Gastroesophageal sphincter (tissue), 4 donors: ENCODE data around the gene TOMM7. TPM values are rescaled to one million over a fixed set of nuclear protein-coding genes. Genes with fewer than 3 reads are reported as not detected.
"Not testable (repeated sequence)": the region's sequence is repeated elsewhere in the genome, so short reads cannot be mapped to it uniquely, and the experiment has no call there.

Experiments used
- ATAC-seq: fragments of 150-250 bp; one replicate; pipeline ENCODE4 v1.9.1; 2016; ENCODE audit warnings: mild to moderate bottlenecking, moderate library complexity
- H3K27ac ChIP-seq, 4 donors: fragments of 200-600 bp; sonication (generic) in 3 of 4; 1 replicate in 3 of 4; 2 replicates in 1 of 4; pipeline ENCODE4 v1.5.1; 2016 to 2019
- H3K27me3 ChIP-seq: fragments of 200-600 bp; sonication (generic); one replicate; pipeline ENCODE4 v1.5.1; 2019
- H3K36me3 ChIP-seq, 2 donors: fragments of 200-600 bp; sonication (generic); one replicate each; pipeline ENCODE4 v1.5.1; 2019; ENCODE audit warnings: control low read depth in 1 of 2
- H3K4me1 ChIP-seq, 3 donors: fragments of 200-600 bp; sonication (generic); 1 replicate in 2 of 3; 2 replicates in 1 of 3; pipeline ENCODE4 v1.5.1; 2016 to 2019; ENCODE audit warnings: control low read depth in 2 of 3
- H3K4me3 ChIP-seq, 2 donors: fragments of 200-600 bp; sonication (generic); one replicate each; pipeline ENCODE4 v1.5.1; 2019; ENCODE audit warnings: mild to moderate bottlenecking in 1 of 2, moderate library complexity in 1 of 2
- H3K9me3 ChIP-seq, 3 donors: fragments of 200-600 bp; sonication (generic); one replicate each; pipeline ENCODE4 v1.5.1; 2017 to 2019; ENCODE audit warnings: control low read depth in 2 of 3
- CTCF ChIP-seq, 4 experiments: fragments of 200-600 bp in 2 of 4; fragments of 450-650 bp in 2 of 4; sonication (generic) in 1 of 4; IDR thresholded peaks; one replicate each; pipeline ENCODE4 v1.5.1; 2017 to 2019; ENCODE audit warnings: antibody characterized with exemption in 4 of 4, mild to moderate bottlenecking in 2 of 4, moderate library complexity in 2 of 4
- EP300 ChIP-seq: sonication (generic); formaldehyde crosslinking; IDR thresholded peaks from one replicate; pipeline ENCODE4 v1.6.1; 2017; ENCODE audit warnings: antibody characterized with exemption, mild to moderate bottlenecking
- POLR2A ChIP-seq, 2 donors: fragments of 450-650 bp; IDR thresholded peaks; one replicate each; pipeline ENCODE4 v1.6.1; 2017; ENCODE audit warnings: antibody characterized with exemption in 2 of 2, mild to moderate bottlenecking in 2 of 2, moderate library complexity in 1 of 2
- POLR2AphosphoS5 ChIP-seq: sonication (generic); formaldehyde crosslinking; IDR thresholded peaks from one replicate; pipeline ENCODE4 v1.6.1; 2017; ENCODE audit warnings: antibody characterized with exemption
- WGBS, 2 donors: methylation state at CpG; one replicate each; pipeline ENCODE4 v1.1.5; 2018; ENCODE audit warnings: low coverage in 1 of 2; 5-methylcytosine and 5-hydroxymethylcytosine counted together
- total RNA-seq, 4 donors: library from RNA; depleted of rRNA; stranded (reverse); fragments of >200 nt; gene quantifications; one replicate each; pipeline ENCODE4 v1.1.0, GENCODE V29; 2016

TOMM7 gene
- total RNA-seq, 4 donors from 2014 or later = 121 to 340 (median 231) TPM

GRCh38 chr7:22782616-22783232 lies 39.9 kb downstream of the TOMM7 start:
- TF ChIP-seq EP300 (no peak), CTCF (IDR thresholded peaks at IDR 0.05) (peak; percentile 48 to 83 (median 56)), POLR2AphosphoS5 (no peak), POLR2A (IDR thresholded peaks at IDR 0.05) (no peak)
- no peak overlapping the region for H3K27ac ChIP-seq
- 44 to 57% methylated on average over 5 to 6 of the region's 7 CpGs for WGBS, 2 donors
- no peaks in the 10 kb centered on the region for H3K27me3 ChIP-seq
- ATAC-seq = peak; percentile 40
- H3K4me1 ChIP-seq = no peaks in the 10 kb centered on the region
- no peaks in the 10 kb centered on the region for H3K36me3 ChIP-seq
- no peak overlapping the region for H3K4me3 ChIP-seq
- H3K9me3 ChIP-seq = no peaks in the 10 kb centered on the region

GRCh38 chr7:22781230-22781711 lies 41.4 kb downstream of the TOMM7 start:
- Histone ChIP-seq H3K4me3 (no peak overlapping the region), H3K9me3 (no peaks in the 10 kb centered on the region), H3K27ac (peak overlapping the region in 3 of 4 donors; percentile 2 to 64 (median 12)), H3K36me3 (no peaks in the 10 kb centered on the region), H3K4me1 (no peaks in the 10 kb centered on the region), H3K27me3 (no peaks in the 10 kb centered on the region)
- peak; percentile 74 for ATAC-seq
- 55 to 63% methylated on average over 5 of the region's 5 CpGs for WGBS, 2 donors
- no peak for TF ChIP-seq CTCF (IDR thresholded peaks at IDR 0.05)
- TF ChIP-seq POLR2AphosphoS5 = peak; percentile 25

GRCh38 chr7:22779730-22780323 lies 42.8 kb downstream of the TOMM7 start:
- ATAC-seq = peak; percentile 14
- H3K27ac ChIP-seq = not testable (repeated sequence)

GRCh38 chr7:22776964-22777363 lies 45.7 kb downstream of the TOMM7 start:
- Histone ChIP-seq H3K4me1 (no peaks in the 10 kb centered on the region), H3K27ac (no peak overlapping the region), H3K4me3 (no peak overlapping the region), H3K9me3 (no peaks in the 10 kb centered on the region), H3K27me3 (no peaks in the 10 kb centered on the region), H3K36me3 (no peaks in the 10 kb centered on the region)
- no peak for ATAC-seq
- TF ChIP-seq EP300 (no peak), POLR2A (IDR thresholded peaks at IDR 0.05) (no peak), POLR2AphosphoS5 (no peak), CTCF (IDR thresholded peaks at IDR 0.05) (no peak)
- WGBS, 2 donors = 69 to 90% methylated on average over 3 to 4 of the region's 4 CpGs

More at GRCh38 chr7:22779730-22780323, 42.8 kb downstream of the TOMM7 start:
- H3K4me3 ChIP-seq, H3K27me3 ChIP-seq, H3K4me1 ChIP-seq, H3K36me3 ChIP-seq, H3K9me3 ChIP-seq: not testable (repeated sequence)
- 67% methylated on average over 4 of the region's 4 CpGs; no CpG with 5 or more reads in 1 of the 2 donors for WGBS, 2 donors

GRCh38 chr7:22772885-22773284 lies 49.8 kb downstream of the TOMM7 start:
- Histone ChIP-seq H3K27ac (no peak overlapping the region), H3K36me3 (no peaks in the 10 kb centered on the region), H3K4me1 (no peaks in the 10 kb centered on the region), H3K4me3 (no peak overlapping the region), H3K9me3 (no peaks in the 10 kb centered on the region), H3K27me3 (no peaks in the 10 kb centered on the region)
- TF ChIP-seq CTCF (IDR thresholded peaks at IDR 0.05) (no peak), POLR2A (IDR thresholded peaks at IDR 0.05) (no peak), POLR2AphosphoS5 (no peak), EP300 (no peak)
- no peak for ATAC-seq
- WGBS, 2 donors = 59 to 75% methylated on average over 4 of the region's 4 CpGs
